GM21423 (cell line): ENCODE results near the gene PKP1.

Source experiments
- ATAC-seq: cut with Tn5 transposase; IDR thresholded peaks from one replicate; pipeline ENCODE4 v1.9.1; 2021; ENCODE audit warnings: mild to moderate bottlenecking, moderate library complexity; ENCODE audit not compliant: unreplicated experiment

PKP1 gene

GRCh38 chr1:201307760-201308499 is 24.6 kb downstream of the PKP1 start:
- ATAC-seq, result no peak

- ATAC-seq, result no peak
Measured at GRCh38 chr1:201309416-201309815, 26.1 kb downstream of the PKP1 start.

DNA sequence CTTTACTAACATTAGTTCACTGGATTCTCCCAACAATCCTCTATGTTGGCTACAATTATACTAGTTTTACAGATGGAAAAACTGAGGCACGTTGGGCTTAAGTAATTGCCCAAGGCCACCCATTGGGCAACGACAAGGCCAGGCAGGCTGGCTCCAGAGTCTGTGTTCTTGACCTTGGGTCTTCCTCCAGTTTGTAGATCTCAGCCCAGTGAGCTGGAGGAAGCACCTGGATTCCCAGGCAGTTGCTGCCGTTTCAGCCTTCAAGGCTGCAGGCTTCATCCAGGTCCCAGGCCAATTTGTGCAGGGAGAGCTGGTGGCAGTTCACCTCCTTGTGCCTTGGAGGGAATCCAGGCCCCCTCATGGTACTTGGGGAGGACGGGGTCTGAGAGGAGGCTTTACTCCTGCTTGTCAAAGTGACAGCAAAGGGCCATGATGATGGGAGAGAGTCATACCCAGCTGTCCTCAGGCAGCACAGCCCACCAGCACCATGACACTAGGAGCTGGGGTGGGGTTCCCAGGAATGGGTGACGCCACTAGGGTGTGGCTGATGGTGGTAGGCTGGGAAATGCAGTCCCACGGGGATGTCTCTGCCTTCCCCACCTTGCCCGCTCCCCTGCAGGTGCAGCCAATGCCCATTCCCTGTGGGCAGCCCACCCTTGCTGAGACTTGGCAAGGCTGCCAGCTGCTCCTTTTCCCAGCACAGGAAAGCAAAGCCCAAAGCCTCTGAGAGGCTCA is 27.1 kb downstream of the PKP1 start:
- no peak for ATAC-seq

GRCh38 chr1:201310986-201311355 is 27.7 kb downstream of the PKP1 start:
- ATAC-seq, result no peak

- ATAC-seq, result no peak
Measured at GRCh38 chr1:201311356-201312011, 28.2 kb downstream of the PKP1 start.

DNA sequence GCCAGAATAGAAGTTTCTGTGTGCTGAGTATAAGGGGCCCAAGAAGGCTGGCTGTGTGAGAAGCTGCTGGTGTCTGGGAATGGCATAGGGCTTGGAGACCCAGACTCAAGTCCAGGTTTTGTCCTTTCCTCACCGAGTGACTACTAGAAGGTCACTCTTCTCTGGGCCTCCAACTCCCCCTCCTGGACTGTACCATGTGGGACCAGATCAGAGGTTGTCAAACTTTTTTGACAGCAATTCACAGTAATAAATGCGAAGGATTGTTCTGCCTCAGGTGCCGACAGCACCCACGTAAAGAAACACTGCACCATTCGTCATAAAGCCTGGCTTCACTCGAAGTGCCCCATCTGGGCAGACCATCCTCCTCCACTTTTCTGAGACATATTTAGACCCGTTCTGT is 29.0 kb downstream of the PKP1 start:
- no peak for ATAC-seq

GRCh38 chr1:201313086-201313485 is 29.8 kb downstream of the PKP1 start:
- no peak for ATAC-seq

DNA sequence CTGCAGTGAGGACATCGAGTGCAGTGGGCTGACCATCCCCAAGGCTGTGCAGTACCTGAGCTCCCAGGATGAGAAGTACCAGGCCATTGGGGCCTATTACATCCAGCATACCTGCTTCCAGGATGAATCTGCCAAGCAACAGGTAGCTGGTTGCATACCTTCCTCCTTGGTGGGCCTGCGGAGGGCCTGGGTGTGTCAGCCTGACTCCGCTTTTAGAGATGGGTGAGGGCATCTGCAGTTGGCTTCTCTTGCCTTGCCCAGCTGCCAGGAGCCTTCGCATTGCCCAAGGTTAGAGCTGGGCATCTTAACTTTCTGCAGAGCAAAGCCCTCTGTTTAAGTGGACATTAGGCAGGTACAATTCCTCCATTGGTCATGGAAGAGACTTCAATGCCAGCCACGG is 33.2 kb downstream of the PKP1 start:
- ATAC-seq, result no peak

DNA sequence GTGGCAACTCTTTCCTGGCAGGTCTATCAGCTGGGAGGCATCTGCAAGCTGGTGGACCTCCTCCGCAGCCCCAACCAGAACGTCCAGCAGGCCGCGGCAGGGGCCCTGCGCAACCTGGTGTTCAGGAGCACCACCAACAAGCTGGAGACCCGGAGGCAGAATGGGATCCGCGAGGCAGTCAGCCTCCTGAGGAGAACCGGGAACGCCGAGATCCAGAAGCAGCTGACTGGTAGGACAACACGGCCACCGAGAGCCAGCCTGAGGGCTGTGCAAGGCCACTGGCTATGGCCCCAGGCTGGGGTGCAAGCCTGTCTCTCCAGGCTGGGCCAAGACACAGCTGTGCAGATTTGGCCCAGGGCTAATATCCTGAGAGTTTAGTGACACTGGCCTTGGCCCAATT is 34.2 kb downstream of the PKP1 start:
- no peak for ATAC-seq

DNA sequence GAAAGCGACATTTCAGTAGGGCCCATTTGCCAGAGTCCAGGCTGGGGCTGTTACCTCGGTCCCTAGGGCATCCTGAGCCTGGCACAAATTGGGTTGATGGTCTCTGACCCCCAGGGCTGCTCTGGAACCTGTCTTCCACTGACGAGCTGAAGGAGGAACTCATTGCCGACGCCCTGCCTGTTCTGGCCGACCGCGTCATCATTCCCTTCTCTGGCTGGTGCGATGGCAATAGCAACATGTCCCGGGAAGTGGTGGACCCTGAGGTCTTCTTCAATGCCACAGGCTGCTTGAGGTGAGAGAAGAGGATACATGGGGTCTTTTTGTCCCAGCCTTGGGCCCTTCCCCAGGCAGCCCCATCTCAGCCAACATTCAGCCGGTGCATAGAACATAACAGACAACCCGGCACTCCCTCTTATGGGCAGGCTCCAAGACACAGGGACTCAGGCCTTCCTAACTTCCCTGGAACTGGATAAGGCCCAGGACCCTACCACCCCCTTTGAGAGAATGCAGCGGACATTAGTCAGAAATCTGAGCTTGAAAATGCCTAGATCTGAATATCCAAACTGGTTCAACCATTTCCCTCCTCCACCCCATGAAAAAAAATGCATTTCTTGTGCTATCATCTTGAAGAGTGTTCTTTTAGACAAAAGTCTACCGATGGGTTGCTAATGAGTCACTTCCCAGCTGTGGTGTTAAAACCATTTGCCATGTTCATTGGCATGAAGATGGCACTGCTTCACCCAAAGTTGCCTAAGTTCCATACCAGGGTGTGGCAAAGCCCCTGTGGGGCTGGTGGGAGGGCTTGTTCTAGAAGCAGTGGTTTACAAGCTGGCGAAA is 35.4 kb downstream of the PKP1 start:
- no peak for ATAC-seq

DNA sequence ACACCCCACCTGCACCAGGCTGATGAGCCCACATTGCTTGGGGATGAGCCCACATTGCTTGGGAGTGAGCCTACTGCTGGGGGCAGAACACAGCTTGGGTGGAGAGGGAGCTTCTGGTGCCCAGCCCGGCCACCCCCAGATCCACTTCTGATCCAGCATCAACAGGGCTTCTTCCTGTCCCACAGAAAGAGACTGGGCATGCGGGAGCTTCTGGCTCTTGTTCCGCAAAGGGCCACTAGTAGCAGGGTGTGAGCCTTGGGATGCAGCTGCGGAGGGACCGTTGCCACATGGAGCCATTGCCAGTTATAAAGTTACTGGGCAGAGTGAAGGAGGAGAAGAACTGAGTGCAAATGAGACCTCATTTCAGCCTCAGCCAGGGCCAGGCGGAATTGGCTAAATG is 36.3 kb downstream of the PKP1 start:
- ATAC-seq, result no peak

GRCh38 chr1:201320168-201320788 is 37.0 kb downstream of the PKP1 start:
- ATAC-seq, result no peak

- ATAC-seq, result no peak
Measured at GRCh38 chr1:201321826-201322390, 38.6 kb downstream of the PKP1 start.

- no peak for ATAC-seq
Measured at GRCh38 chr1:201322653-201323510, 39.6 kb downstream of the PKP1 start.

- ATAC-seq, result no peak
Measured at GRCh38 chr1:201324306-201324705, 41.0 kb downstream of the PKP1 start.

DNA sequence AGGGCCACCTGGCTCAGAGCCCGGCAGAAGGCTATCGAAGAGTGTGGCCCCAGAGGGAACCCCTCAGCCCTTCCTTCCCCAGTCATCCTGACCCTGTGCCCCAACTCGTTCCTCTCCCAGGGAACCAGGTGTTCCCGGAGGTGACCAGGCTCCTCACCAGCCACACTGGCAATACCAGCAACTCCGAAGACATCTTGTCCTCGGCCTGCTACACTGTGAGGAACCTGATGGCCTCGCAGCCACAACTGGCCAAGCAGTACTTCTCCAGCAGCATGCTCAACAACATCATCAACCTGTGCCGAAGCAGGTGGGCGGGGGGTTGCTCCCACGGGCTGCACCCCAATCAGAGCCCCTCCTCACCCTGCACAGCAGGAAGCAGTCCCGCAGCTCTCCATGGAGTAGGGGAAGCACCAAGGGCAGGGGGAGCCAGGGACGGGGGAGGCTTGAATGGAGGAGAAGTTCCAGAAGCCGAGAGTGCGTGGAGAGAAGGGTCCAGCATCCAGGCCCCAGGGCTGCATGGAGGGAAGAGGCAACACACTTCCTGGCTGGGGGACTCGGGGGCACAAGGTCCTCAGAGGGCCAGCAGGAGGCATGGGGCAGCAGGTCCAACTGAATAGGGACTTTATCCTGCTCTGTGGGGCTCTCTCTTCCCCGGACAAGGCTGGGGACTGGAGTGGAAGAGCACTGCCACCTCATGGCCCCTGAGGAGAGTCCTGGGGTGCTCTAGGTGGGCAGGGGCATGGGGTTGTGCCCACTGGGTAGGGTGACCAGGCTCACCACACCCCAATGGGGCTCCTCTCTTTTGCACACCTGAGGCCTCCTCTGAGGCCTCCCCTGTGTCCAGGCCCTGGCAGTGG is 41.7 kb downstream of the PKP1 start:
- ATAC-seq, result no peak

DNA sequence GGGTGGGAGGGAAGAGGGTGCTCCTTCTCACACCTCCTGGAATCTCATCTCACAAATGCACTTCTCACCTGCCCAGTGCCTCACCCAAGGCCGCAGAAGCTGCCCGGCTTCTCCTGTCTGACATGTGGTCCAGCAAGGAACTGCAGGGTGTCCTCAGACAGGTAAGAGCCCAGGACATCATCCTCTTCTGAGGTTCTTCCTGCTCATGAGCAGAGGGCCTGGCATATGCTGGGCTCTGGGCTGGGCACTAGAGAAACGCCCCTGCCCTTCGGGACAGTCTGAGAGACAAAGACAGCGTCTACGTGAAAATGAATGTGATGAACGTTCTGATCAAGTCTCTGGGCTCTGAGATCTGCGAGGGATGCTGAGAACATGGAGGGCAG is 42.4 kb downstream of the PKP1 start:
- no peak for ATAC-seq

DNA sequence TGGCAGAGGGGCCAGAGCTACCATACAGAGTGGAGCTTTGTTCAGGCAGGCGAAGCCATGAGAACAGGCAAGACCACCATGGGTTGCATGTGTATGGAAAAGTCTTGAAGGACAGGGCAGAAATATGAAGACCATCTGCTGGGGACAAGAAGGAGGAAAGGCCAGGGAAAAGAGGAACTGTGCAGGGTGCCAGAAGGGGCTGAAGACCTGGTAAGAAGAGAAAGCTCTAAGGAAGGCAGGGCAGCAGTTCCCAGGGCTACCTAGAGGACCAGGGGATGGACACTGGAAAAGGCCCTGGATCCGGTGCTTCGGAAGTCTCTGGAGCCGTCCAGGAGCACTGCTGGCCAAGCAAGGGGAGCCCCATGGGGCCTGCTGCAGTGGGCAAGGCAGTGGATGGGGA is 43.4 kb downstream of the PKP1 start:
- ATAC-seq, result no peak
